BE2C (cell line): Measurements from ENCODE around the gene SPATA20.

Experiments used
- DNase-seq: peaks from one replicate; pipeline ENCODE4 v3.0.0-alpha.2; 2020
- H3K27me3 ChIP-seq: fragments of 250-450 bp; sonication (Bioruptor Pico); 2 replicates; pipeline ENCODE4 v1.5.1; 2020; ENCODE audit warnings: mild to moderate bottlenecking
- H3K36me3 ChIP-seq: fragments of 250-450 bp; sonication (Bioruptor Pico); 2 replicates; pipeline ENCODE4 v1.5.1; 2020; ENCODE audit warnings: mild to moderate bottlenecking
- H3K4me1 ChIP-seq: fragments of 250-450 bp; sonication (Bioruptor Pico); 2 replicates; pipeline ENCODE4 v1.5.1; 2020
- H3K4me3 ChIP-seq: 2 replicates; pipeline ENCODE4 v1.5.1; 2011; ENCODE audit warnings: low read depth, low read length
- H3K9me3 ChIP-seq: fragments of 250-450 bp; sonication (Bioruptor Pico); 2 replicates; pipeline ENCODE4 v1.5.1; 2020
- CTCF ChIP-seq: IDR thresholded peaks from 2 replicates; pipeline ENCODE4 v1.5.1; 2012; ENCODE audit warnings: mild to moderate bottlenecking, low read depth, low read length

The SPATA20 gene

GRCh38 chr17:50511058-50511457, 35.9 kb upstream of the SPATA20 start:
- DNase-seq, result no peak
- Histone ChIP-seq H3K36me3 (no peaks in the 10 kb centered on the region), H3K27me3 (no peaks in the 10 kb centered on the region), H3K4me1 (peaks cover 10% of the 10 kb centered on the region), H3K4me3 (no peak overlapping the region), H3K9me3 (no peaks in the 10 kb centered on the region)
- no peak for TF ChIP-seq CTCF

GRCh38 chr17:50513495-50513894, 33.5 kb upstream of the SPATA20 start:
- no peak for TF ChIP-seq CTCF
- H3K4me1 ChIP-seq, result peaks cover 10% of the 10 kb centered on the region
- no peak for DNase-seq
- no peak overlapping the region for H3K4me3 ChIP-seq
- H3K36me3 ChIP-seq, result no peaks in the 10 kb centered on the region
- no peaks in the 10 kb centered on the region for H3K9me3 ChIP-seq
- H3K27me3 ChIP-seq, result no peaks in the 10 kb centered on the region

- no peaks in the 10 kb centered on the region for H3K27me3 ChIP-seq
- no peaks in the 10 kb centered on the region for H3K9me3 ChIP-seq
- H3K4me3 ChIP-seq, result no peak overlapping the region
- DNase-seq, result no peak
- no peak for TF ChIP-seq CTCF
- peaks cover 10% of the 10 kb centered on the region for H3K4me1 ChIP-seq
- H3K36me3 ChIP-seq, result no peaks in the 10 kb centered on the region
Observed at GRCh38 chr17:50514388-50514787, 32.6 kb upstream of the SPATA20 start.

- DNase-seq, result no peak
- no peaks in the 10 kb centered on the region for H3K9me3 ChIP-seq
- H3K4me1 ChIP-seq, result peaks cover 10% of the 10 kb centered on the region
- no peak for TF ChIP-seq CTCF
- H3K36me3 ChIP-seq, result no peaks in the 10 kb centered on the region
- H3K27me3 ChIP-seq, result no peaks in the 10 kb centered on the region
- no peak overlapping the region for H3K4me3 ChIP-seq
Observed at GRCh38 chr17:50514936-50515702, 31.9 kb upstream of the SPATA20 start.

GRCh38 chr17:50517011-50517410, 30.0 kb upstream of the SPATA20 start:
- no peaks in the 10 kb centered on the region for H3K36me3 ChIP-seq
- DNase-seq, result no peak
- no peaks in the 10 kb centered on the region for H3K9me3 ChIP-seq
- TF ChIP-seq CTCF, result no peak
- H3K4me3 ChIP-seq, result no peak overlapping the region
- no peaks in the 10 kb centered on the region for H3K4me1 ChIP-seq
- no peaks in the 10 kb centered on the region for H3K27me3 ChIP-seq

- no peaks in the 10 kb centered on the region for H3K36me3 ChIP-seq
Observed at GRCh38 chr17:50517504-50518383, 29.2 kb upstream of the SPATA20 start.

More at GRCh38 chr17:50517504-50518383, 29.2 kb upstream of the SPATA20 start:
- Histone ChIP-seq H3K4me3 (no peak overlapping the region), H3K9me3 (no peaks in the 10 kb centered on the region), H3K27me3 (no peaks in the 10 kb centered on the region), H3K4me1 (no peaks in the 10 kb centered on the region)
- DNase-seq, result no peak
- no peak for TF ChIP-seq CTCF
